ENCODE results near the gene RNF6.
"Not testable (repeated sequence)": the region's sequence is repeated elsewhere in the genome, so short reads cannot be mapped to it uniquely, and the experiment has no call there.

Gene RNF6

DNA sequence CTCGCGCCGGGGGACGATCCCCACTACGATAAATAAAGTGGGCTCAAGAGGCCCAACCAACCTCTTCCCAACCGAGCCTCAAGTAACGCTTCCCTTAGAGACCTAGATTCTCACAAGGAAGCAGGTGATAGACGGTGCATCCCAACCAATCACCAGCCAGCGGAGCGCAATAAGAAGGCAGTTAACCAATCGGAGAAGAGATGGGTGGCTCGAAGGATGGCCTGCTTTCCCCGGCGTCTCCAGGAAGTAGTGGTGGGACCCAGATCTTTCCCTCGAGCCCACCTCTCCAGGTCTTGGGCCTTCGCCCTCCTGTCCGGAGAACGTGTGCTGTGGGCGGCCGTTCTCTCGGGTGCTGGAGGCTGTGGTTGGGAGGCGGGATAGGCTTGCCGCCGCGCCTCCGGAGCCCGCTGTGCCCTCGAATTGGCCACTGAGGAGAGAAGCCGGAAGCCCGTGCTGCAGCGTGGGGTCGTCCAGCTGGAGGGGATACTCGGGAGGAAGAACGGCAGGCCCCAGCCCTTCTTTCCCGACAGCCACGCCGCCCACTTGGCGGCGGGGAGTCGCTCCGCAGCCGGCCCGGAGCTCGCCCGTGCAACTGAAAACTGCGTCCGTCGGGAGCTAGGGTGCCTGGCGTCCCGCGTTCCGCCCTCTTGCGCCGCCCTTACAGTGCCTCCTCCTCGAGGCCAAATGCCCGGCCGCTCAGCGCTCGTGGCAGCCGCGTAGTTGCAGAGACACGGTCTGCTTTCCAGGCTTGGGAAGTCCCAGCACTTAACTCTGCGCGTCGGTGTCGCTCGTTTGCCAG lies at the start of gene RNF6:
Gene RNF6 (minus strand): TSS at position 594 of the 799 bp plus-strand sequence. CDS start 2,665 bp downstream, outside the sequence.
- peak; percentile 72 to 84 for DNase-seq

DNA sequence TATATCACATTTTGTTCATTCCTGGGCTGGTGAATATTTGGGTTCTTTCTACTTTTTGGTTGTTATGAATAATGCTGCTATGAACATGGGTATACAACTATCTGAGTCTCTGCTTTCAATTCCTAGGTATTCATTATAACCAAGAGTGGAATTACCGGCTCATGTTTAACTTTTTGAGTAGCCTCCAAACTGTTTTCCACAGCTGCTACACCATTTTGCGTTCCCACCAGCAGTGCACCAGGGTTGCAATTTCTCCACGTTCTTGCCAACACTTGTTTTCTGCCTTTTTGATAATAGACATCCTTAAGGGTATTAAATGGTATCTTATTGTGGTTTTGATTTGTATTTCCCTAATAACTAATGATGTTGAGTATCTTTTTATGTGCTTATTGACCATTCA lies 48.6 kb upstream of the RNF6 start:
- DNase-seq = no peak

DNA sequence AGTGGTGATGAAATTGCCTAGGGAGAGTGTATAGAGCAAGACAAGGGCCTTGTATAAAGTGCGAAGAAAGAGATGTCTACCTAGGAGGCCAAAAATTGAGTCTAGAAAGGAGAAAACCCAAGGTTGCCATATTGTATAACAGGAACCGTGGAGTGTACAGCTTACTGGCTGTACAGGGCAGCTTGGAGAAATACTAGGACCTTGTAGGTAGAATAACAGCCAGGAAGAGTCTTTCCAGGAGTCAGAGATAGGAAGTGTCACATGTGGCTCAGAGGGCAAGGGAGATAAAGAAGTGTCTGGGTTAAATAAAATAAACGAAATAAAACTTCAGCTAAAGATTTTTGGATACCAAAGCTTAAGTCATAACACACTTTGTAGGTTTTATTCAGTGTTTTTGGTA lies 44.2 kb upstream of the RNF6 start:
- no peak for DNase-seq

DNA sequence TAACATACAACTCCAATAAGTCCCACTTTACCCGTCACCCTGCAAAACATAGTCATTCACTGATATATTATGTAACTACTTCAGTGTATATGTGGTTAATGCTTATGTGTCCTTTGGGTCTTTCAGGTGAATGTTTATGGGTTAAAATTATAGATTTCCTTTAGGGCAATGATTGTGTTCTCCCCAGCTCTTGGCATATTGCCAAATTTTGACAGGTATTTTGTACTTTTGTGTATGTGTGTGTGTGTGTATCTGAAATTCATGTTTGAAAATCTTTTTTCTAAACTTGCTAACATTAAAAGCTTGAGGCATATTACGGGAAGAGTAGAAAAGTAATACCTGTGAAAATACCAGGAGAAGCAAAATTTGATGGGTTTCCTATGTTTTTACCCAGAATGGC lies 40.0 kb upstream of the RNF6 start:
- DNase-seq = no peak

DNA sequence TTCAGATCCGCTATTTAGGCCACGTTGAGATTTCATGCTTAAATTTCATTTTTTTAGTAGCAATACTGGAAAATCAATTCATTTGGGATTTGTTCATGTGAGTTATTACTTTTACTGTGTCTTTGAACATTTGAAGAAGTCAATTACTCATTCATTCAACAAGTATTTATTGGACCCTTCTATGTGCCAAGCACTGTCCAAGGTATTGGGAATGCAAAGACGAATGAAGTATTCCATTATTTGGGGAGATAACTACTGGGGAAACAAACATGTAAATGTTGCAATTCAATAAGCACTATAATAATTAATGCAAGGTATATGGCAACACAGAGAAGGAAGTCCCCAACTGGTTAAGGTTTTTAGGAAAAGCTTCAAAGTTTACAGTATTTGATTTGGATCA lies 37.5 kb upstream of the RNF6 start:
- no peak for DNase-seq

DNA sequence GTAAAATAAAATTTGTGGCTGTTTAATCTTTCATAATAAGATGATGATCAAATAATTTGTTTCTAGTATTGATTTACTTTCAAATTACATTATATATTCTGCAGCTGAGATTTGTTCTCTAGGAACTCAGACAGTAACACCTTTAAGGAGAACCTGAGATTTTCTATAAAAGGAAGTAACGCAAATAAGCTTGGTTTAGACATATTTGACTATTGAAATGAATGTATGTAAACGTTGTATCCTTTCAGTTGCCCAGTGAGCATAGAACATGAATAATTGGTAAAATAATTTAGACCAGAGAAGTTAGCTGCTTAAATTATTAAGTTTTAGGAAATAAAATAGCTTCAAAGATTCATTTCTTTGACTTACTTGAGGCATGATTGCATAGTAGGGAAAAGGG lies 34.9 kb upstream of the RNF6 start:
- no peak for DNase-seq

DNA sequence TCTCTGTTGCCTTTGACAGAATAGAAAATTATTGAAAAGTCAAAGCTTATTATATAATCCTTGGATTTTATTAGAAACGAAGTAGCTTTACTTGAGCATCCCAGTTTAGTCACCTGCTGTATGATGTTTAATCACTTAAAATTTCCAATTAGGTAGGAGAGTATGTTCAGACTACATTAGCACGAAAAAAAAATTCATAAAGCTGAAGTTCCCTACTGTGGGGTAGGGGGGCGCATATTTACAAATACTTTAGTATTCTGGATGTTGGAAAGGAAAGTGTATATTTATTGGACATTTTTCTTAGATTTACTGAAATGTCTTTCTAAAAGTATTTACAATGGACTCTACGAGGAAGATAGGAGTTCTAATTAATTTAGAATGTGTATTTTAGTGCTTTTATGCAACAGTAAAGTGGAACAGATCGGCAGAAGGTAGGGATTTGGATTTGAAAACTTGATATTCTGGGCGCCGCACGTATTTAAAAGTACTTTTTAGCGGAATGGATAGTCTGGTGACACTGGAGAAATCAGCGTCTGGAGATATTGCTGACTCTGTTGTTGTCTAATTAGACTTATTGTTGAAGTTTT lies 33.7 kb upstream of the RNF6 start:
- no peak for DNase-seq

DNA sequence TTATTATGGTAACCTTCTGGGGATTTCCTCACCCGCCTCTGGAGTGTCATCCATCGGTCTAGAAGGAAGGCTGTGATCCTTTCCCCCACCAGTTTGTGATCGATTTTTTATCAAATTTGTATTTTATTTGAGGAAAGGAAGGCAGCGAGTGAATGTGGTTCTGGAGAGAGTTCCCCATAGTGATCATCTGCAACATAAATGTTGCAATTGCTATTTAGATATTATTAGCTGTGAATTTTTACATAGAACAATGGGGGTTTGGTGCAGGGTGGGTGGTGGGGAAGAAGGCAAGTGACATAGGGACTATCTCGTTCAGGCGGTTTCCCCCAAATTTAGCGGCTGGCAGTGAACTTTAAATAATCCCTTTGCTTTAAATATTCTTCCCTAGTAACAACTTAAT lies 33.0 kb upstream of the RNF6 start:
- DNase-seq = no peak

DNA sequence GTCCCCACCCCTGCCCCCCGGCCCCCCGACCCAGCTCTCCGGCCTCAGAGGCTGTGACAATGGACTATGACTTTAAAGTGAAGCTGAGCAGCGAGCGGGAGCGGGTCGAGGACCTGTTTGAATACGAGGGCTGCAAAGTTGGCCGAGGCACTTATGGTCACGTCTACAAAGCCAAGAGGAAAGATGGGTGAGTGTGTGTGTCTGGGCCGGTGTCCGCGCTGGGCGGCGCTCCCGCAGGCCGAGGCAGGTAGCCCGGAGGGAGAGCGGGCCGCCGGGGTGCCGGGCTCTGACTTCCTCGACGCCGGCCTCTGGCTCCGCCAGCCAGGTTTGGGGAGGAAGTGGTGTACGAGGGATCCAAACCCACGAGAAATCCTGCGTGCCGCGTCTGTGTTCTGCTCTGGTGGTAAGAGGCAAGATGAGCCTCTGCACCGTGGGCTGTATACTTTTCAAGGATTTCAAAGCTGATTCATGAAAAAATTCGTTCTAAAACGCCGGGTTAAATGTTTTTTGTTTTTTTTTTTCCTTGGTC lies 32.5 kb upstream of the RNF6 start:
- DNase-seq = no peak

DNA sequence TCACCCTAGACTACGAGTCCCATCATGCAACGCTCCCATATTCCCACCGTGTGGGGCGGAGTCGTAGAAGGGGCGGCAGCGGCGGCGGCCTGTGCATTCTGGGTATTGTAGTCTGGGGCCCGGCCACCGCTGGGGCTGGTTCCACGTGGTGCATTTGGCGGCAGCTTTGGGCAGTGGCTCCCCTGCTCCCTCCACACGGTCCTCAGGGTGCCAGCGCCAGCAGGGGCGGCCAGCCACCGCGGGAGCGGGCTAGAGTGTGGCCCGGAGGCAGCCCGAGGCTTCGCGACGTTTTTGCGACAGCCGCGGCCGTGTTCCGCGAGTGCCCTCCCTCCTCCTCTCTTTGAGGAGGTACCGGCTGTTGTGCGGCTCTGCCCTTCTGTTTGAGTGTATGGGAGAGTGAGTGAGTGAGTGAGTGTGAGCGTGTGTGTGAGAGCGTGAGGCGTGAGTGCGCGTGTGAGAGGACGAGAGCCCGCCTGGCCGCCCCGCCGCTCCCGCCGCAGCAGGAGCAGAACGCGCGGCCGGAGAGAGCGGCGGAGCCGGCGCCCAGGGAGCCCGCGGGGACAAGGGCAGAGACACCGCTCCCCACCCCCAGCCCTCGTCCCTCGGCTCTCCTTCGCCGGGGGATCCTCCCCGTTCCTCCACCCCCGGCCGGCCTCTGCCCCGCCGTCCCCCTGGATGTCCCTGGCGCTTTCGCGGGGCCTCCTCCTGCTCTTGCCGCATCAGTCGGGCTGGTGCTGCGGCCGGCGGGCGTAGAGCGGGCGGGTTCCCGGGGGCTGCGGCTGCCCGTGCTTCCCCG lies 31.9 kb upstream of the RNF6 start, which contains the start of gene CDK8:
Gene CDK8 (plus strand): TSS at position 343 of the 796 bp plus-strand sequence. CDS start 513 bp downstream, outside the sequence.
- peak in 1 of 2 experiments; percentile 55 for DNase-seq

DNA sequence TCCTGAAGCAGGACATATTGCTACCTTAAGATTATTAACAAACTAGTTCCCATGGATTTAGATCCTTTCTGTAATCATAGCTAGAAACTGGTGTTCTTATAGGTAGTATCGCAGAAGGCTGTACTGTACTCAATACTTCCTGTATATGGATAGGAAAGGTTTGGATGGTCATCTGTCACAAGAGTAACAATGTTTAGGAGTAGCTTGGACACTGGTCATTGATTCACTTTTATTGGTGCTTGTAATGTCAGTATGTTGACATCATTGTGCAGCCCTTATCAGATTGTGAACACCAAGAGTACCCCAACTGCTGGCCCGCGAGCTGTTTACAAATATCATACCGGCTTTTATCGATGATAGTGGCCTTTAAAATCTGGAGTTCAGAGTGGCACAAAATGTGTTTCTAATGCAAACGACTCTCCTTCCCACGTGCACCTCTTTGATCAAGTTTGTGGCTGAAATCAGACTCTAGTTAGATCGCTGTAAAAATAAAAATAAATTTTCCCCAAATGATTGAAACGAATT lies 31.2 kb upstream of the RNF6 start:
- DNase-seq = no peak

DNA sequence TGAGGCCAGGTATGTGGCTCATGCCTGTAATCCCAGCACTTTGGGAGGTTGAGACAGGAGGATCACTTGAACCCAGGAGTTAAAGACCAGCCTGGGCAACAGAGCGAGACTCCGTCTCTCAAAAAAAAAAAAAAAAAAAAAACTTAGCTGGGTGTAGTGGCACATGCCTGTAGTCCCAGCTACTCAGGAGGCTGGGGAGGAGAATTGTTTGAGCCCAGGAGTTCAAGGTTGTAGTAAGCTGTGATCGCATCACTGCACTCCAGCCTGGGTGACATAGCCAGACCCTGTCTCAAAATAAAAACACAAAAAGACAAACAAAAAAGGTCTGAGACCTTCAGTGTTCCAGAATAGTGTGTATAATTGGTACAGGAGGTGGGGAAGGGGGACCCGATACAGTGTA lies 29.9 kb upstream of the RNF6 start:
- not testable (repeated sequence) for DNase-seq

DNA sequence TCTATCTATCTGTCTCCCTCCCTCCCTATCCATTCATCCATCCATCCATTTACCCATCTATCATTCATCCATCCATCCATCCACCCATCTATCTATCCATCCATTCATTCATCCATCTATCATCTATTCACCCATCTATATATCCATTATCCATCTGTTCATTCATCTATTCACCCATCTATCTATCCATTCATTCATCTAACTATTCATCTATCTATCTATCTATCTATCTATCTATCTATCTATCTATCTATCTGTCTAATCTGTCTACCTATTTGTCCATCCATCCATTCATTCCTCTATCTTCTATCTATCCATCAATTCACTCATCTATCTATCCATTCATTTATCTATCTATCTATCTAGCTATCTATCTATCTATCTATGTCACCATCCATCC lies 27.4 kb upstream of the RNF6 start:
- DNase-seq = no peak

DNA sequence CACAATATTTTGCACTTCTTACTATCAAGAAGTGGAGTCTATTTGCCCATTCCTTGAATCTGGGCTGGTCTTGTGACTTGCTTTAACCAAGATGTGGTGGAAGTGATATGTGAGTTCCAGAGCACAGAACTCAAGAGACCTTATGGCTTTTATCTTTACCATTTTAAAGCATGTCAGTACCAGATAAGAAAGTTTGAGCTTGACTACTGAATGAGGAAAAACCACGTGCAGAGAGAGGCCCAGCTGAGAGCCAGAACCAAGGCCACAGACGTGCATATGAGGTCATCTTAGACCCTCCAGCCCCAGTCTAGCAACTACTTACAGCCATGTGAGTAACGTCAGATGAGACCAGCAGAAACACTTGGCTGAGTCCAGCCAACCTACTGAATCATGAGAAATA lies 25.5 kb upstream of the RNF6 start:
- no peak for DNase-seq

DNA sequence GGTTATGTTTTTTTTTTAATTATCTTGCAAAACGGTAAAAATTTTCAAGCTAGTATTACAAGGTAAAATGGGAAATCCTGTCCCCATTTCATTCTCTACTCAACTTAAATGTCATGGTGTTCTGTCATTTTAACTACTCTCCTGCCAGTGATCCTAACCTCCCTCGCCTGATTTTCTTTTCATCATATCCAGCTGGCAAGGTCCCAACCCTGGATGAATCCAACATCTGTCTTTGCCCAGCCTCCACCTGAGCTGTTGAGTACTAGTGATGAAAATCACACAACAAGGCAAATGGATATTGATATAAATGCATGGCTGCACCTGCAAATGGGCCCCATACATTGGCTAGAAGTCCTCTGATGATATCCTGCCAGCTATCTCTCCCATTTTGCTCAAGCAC lies 24.9 kb upstream of the RNF6 start:
- DNase-seq = no peak

DNA sequence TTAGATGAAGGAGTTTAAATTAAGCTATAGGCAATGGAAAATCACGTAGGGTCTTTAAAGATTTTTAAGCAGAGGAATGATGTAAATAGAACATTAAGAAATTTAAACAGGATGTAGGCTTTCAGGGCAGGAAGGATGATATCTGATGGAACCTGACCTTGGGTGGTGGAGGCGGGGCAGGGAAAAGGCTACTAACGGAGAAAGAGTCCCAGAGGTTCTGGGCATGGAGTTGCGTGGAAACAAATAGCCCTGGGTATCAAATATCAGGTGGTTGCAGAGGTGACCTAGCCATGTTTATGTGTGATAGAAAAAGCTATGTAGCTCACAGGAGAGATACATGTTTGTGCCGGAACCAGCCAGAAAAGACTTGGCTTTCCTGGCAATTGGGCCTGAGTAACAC lies 24.0 kb upstream of the RNF6 start:
- no peak for DNase-seq

DNA sequence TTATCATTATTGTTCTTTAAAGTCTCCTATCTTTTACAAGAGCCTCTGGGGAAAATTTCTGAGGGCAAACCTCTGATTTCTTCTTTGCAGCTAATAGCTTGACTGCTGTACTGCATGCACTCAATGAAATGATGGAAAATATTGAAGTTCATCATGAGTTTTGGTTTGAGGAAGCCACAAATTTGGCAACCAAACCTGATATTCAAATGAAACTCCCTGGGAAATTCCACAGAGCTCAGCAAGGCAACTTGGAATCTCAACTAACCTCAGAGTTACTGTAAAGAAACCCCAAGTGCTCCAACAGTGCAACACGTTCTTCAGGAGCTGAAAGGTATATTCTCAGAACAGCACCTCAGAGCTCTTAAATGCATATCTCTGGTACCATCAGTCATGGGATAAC lies 14.2 kb upstream of the RNF6 start:
- no peak for DNase-seq

DNA sequence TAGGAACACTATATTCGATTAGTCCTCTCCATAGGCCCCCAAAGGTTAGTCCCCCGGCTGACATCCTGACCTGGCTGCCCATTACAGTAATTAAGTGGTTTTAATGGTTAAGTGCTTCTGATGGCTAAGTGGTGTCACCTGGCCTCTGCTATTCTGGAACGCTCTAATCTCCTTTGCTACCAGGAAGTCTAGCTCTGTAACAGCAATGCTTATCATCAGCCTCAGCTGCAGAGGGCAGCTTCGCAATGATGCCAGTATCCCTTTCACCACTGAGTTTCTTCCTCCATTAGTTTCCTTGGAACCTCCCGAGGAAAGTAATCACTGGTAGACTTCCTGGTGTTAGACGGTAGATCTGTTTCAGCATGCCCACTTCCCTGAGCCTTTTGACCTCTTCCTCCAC lies 8.6 kb upstream of the RNF6 start:
- no peak for DNase-seq

DNA sequence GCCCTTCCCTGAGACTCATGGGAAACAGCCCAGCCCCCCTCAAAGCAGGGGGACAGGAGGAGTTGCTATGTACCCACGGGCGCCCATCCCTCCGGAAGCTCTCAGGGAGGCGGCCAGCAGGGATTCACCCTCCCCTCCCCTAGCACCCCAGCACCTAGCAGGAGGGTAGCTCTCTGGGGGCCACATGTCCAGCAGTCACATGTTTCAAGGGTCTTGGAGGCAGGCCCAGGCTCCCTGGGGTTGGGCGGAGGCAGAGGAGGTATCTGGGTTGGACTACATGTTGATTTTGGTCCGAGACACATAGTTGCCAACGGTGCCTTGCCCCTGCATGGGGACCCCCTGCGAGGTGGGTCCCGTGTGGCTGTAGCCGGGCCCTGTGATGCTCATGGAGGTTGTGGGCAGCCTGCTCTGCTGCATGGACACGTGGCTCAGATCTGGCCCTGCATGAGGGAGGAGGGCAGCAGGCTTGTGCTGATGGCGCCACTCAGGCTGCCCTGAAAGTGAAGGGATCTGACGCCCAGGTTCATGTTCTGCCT lies 7.0 kb upstream of the RNF6 start:
- no peak for DNase-seq

DNA sequence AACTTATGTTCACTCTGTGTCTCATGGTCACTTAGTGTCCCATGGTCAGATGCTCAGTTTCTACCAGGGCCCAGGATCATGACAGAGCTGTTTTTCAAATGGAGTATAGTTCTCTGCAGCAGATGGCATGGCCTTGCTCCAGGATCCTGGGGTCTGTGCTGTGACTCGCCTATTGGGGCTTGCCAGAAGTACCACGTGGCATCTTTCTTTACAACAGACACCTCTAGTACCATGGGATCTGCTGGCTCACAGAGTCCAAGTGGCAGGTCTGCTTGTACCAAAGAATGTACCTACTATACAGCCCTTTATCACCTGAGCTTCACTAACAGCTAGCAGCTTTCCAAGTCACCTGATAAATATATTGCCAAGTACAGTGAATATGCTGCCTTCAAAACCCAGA lies 6.0 kb upstream of the RNF6 start:
- DNase-seq = peak; percentile 92 to 99

DNA sequence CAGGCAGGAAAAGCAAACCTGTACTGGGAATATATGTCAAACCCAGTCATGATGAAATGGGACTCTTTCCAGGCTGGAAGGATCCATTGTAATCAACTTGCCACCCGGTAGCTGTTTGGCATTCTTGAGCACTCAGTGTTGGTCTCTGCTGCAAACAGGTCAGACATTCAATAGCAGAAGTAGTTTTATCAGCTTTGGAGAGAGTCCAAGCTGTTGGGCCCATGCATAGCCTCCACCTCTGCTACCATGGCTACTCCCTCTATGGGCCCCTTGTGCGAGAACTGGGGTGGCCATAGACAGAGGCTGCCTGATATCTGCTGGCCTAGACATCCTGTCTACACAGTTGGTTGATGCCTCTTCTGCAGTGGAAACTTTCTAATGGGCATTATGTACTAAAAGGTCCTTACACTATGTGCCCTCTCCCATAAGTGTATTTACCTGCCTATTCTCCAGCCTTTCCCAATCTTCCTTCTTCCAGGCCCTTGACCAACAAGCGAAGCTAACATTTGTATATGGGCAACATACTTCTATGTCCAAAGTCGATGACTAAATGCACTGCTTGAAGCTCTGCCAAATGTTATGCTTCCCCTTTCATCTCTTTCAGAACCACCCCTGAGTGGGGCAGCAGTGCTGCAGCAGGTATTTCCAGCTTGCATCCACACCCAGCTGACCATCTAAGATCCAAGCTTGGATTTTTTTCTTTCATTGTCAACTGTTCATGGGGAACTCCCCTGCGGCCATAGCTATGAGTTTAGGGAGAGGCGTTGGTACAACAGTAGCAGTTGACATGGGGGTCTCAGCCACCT lies 5.3 kb upstream of the RNF6 start:
- DNase-seq = no peak
